Measurements from ENCODE around the gene SCAMP5.

GRCh38 chr15:75037685-75038084, 42.3 kb downstream of the SCAMP5 start:
- no peak for TF ChIP-seq CTCF (IDR thresholded peaks at IDR 0.05)
- no peak for TF ChIP-seq POLR2A (IDR thresholded peaks at IDR 0.05)

Measured in right lobe of liver (tissue), 4 donors.